Astrocyte (in vitro differentiated cells and primary cell): Measurements from ENCODE around the gene ELAVL3. TPM values are rescaled to one million over a fixed set of nuclear protein-coding genes. Genes with fewer than 3 reads are reported as not detected.

Experiments
- DNase-seq: peaks from one replicate; pipeline ENCODE4 v3.0.0-alpha.2; 2010; ENCODE audit warnings: low read depth
- FAIRE-seq: peaks from 2 replicates; lab custom pipeline; 2011; peaks lifted over from hg19 to GRCh38; lab: Jason Lieb, UNC
- H2AFZ ChIP-seq: 2 replicates; pipeline ENCODE4 v1.6.0; 2012; ENCODE audit warnings: low read depth, low read length, inconsistent platforms
- H3K27ac ChIP-seq: 2 replicates; pipeline ENCODE4 v1.5.1; 2011; ENCODE audit warnings: low read depth, low read length, inconsistent platforms
- H3K27me3 ChIP-seq: 2 replicates; pipeline ENCODE4 v1.6.0; 2011; ENCODE audit warnings: low read length, inconsistent platforms; ENCODE audit not compliant: insufficient read depth
- H3K36me3 ChIP-seq: 2 replicates; pipeline ENCODE4 v1.5.1; 2011; ENCODE audit warnings: low read length, inconsistent platforms; ENCODE audit not compliant: insufficient read depth
- H3K4me1 ChIP-seq: 2 replicates; pipeline ENCODE4 v1.5.1; 2011; ENCODE audit warnings: low read length, inconsistent platforms; ENCODE audit not compliant: insufficient read depth
- H3K4me2 ChIP-seq: 2 replicates; pipeline ENCODE4 v1.6.0; 2012; ENCODE audit warnings: low read length, inconsistent platforms
- H3K4me3 ChIP-seq: 2 replicates; pipeline ENCODE4 v1.5.1; 2011; ENCODE audit warnings: low read depth, mild to moderate bottlenecking, low read length, inconsistent platforms; ENCODE audit not compliant: insufficient read depth
- H3K79me2 ChIP-seq: 2 replicates; pipeline ENCODE4 v1.6.0; 2012; ENCODE audit warnings: mild to moderate bottlenecking, low read length, inconsistent platforms; ENCODE audit not compliant: insufficient read depth
- H3K9ac ChIP-seq: 2 replicates; pipeline ENCODE4 v1.6.0; 2012; ENCODE audit warnings: mild to moderate bottlenecking, low read length, inconsistent platforms
- H3K9me3 ChIP-seq: 2 replicates; pipeline ENCODE4 v1.5.1; 2012; ENCODE audit warnings: low read depth, mild to moderate bottlenecking, low read length, inconsistent platforms; ENCODE audit not compliant: insufficient read depth
- H4K20me1 ChIP-seq: 2 replicates; pipeline ENCODE4 v1.6.0; 2012; ENCODE audit warnings: low read length, inconsistent platforms; ENCODE audit not compliant: insufficient read depth
- H3K27ac Mint-ChIP-seq: one replicate; pipeline ENCODE4 v1.8.0; 2021; ENCODE audit warnings: mild to moderate bottlenecking, mixed read lengths; ENCODE audit not compliant: unreplicated experiment
- H3K27me3 Mint-ChIP-seq: one replicate; pipeline ENCODE4 v1.8.0; 2021; ENCODE audit warnings: low read depth, mixed read lengths; ENCODE audit not compliant: unreplicated experiment
- H3K36me3 Mint-ChIP-seq: one replicate; pipeline ENCODE4 v1.8.0; 2021; ENCODE audit warnings: low read depth, mixed read lengths; ENCODE audit not compliant: unreplicated experiment
- H3K4me1 Mint-ChIP-seq: one replicate; pipeline ENCODE4 v1.8.0; 2021; ENCODE audit warnings: low read depth, mixed read lengths; ENCODE audit not compliant: unreplicated experiment
- H3K4me3 Mint-ChIP-seq: one replicate; pipeline ENCODE4 v1.8.0; 2021; ENCODE audit warnings: mild to moderate bottlenecking, moderate library complexity, mixed read lengths; ENCODE audit not compliant: unreplicated experiment
- H3K9me3 Mint-ChIP-seq: one replicate; pipeline ENCODE4 v1.8.0; 2021; ENCODE audit warnings: mild to moderate bottlenecking, mixed read lengths; ENCODE audit not compliant: unreplicated experiment
- EZH2 ChIP-seq: IDR thresholded peaks from 2 replicates; pipeline ENCODE4 v1.6.1; 2012; ENCODE audit warnings: mild to moderate bottlenecking, low read length, inconsistent platforms; ENCODE audit not compliant: insufficient read depth
- total RNA-seq: library from RNA; stranded (reverse); gene quantifications from 2 replicates; pipeline ENCODE4 v1.2.1, GENCODE V29; 2021
- TF ChIP-seq, protein P1 (sequence below): IDR thresholded peaks from 2 replicates; pipeline ENCODE4 v1.5.1; 2011; ENCODE audit warnings: low read depth, mild to moderate bottlenecking, inconsistent platforms, low read length, moderate library complexity; ENCODE audit not compliant: insufficient read depth

The ELAVL3 gene
- total RNA-seq, 1 donor from 2014 or later: not detected

DNA sequence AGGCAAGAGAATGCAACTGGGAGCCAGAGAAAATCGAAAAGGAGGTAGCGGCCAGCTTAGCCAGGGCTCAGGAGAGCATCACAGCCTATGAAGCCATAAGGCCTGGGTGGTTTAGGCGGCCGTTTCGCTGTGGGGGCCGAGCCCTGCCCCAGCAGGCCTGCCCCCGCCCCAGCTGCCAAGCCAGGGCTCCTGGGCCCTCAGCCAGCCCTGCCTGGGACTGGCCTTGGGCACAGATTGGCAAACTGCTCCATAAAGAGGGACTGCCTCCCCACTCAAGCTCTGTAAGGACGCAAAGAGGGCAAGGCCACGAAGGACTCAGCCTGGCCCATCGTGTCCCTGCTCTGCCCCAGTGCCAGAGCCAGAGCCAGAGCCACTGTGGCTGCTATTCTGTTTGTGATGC, 14.6 kb upstream of the ELAVL3 start:
- no peaks in the 10 kb centered on the region for H3K79me2 ChIP-seq
- no peaks in the 10 kb centered on the region for H3K4me1 ChIP-seq
- H3K27ac ChIP-seq: no peak overlapping the region
- H3K4me3 ChIP-seq: no peak overlapping the region
- H3K9ac ChIP-seq: no peak overlapping the region
- H4K20me1 ChIP-seq: peaks cover 13% of the 10 kb centered on the region
- no peak overlapping the region for H3K4me3 Mint-ChIP-seq
- H3K27me3 Mint-ChIP-seq: no peaks in the 10 kb centered on the region
- H3K9me3 Mint-ChIP-seq: no peaks in the 10 kb centered on the region
- no peak for TF ChIP-seq EZH2
- TF ChIP-seq, protein P1, sequence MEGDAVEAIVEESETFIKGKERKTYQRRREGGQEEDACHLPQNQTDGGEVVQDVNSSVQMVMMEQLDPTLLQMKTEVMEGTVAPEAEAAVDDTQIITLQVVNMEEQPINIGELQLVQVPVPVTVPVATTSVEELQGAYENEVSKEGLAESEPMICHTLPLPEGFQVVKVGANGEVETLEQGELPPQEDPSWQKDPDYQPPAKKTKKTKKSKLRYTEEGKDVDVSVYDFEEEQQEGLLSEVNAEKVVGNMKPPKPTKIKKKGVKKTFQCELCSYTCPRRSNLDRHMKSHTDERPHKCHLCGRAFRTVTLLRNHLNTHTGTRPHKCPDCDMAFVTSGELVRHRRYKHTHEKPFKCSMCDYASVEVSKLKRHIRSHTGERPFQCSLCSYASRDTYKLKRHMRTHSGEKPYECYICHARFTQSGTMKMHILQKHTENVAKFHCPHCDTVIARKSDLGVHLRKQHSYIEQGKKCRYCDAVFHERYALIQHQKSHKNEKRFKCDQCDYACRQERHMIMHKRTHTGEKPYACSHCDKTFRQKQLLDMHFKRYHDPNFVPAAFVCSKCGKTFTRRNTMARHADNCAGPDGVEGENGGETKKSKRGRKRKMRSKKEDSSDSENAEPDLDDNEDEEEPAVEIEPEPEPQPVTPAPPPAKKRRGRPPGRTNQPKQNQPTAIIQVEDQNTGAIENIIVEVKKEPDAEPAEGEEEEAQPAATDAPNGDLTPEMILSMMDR: no peak
- no peaks in the 10 kb centered on the region for H3K27me3 ChIP-seq
- no peaks in the 10 kb centered on the region for H3K36me3 ChIP-seq
- H3K36me3 Mint-ChIP-seq: peaks cover 7% of the 10 kb centered on the region
- no peak overlapping the region for H3K4me2 ChIP-seq
- DNase-seq (no peak), FAIRE-seq (no peak)
- no peaks in the 10 kb centered on the region for H3K9me3 ChIP-seq
- peaks cover 3% of the 10 kb centered on the region for H3K4me1 Mint-ChIP-seq
- no peak overlapping the region for H2AFZ ChIP-seq
- no peak overlapping the region for H3K27ac Mint-ChIP-seq

- no peaks in the 10 kb centered on the region for H3K79me2 ChIP-seq
- H3K36me3 ChIP-seq: no peaks in the 10 kb centered on the region
- no peak overlapping the region for H3K4me2 ChIP-seq
- peaks cover 12% of the 10 kb centered on the region for H4K20me1 ChIP-seq
- no peak overlapping the region for H3K9ac ChIP-seq
- Mint-ChIP-seq H3K27ac (no peak overlapping the region), H3K36me3 (peaks cover 7% of the 10 kb centered on the region), H3K9me3 (no peaks in the 10 kb centered on the region), H3K27me3 (no peaks in the 10 kb centered on the region), H3K4me1 (peaks cover 3% of the 10 kb centered on the region), H3K4me3 (no peak overlapping the region)
- H3K4me1 ChIP-seq: no peaks in the 10 kb centered on the region
- DNase-seq (no peak), FAIRE-seq (no peak)
- no peak overlapping the region for H2AFZ ChIP-seq
- H3K4me3 ChIP-seq: no peak overlapping the region
- no peak overlapping the region for H3K27ac ChIP-seq
- no peaks in the 10 kb centered on the region for H3K9me3 ChIP-seq
- TF ChIP-seq, protein P1: no peak
- TF ChIP-seq EZH2: no peak
- H3K27me3 ChIP-seq: no peaks in the 10 kb centered on the region
Observed at GRCh38 chr19:11494634-11495285, 13.9 kb upstream of the ELAVL3 start.

DNA sequence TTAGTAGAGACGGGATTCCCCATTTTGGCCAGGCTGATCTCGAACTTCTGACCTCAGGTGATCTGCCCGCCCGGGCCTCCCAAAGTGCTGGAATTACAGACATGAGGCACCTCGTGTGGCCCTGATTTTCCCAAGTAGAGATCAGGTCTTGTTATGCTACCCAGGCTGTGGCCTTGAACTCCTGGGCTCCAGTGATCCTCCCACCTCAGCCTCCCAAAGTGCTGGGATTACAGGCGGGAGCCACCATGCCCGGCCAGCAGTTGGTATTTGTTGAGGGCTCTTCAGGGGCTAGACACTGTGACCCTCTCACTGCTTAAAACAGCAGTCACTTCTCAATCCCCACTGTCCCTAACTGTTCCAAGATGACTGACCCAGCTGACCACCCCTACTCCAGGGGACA, 8.5 kb upstream of the ELAVL3 start:
- H3K79me2 ChIP-seq: no peaks in the 10 kb centered on the region
- no peaks in the 10 kb centered on the region for H3K4me1 Mint-ChIP-seq
- H3K36me3 Mint-ChIP-seq: peaks cover 9% of the 10 kb centered on the region
- H3K9me3 Mint-ChIP-seq: no peaks in the 10 kb centered on the region
- H3K4me1 ChIP-seq: no peaks in the 10 kb centered on the region
- no peak overlapping the region for H2AFZ ChIP-seq
- FAIRE-seq (no peak), DNase-seq (no peak)
- no peak overlapping the region for H3K4me3 Mint-ChIP-seq
- H3K4me2 ChIP-seq: no peak overlapping the region
- H3K27me3 Mint-ChIP-seq: no peaks in the 10 kb centered on the region
- no peak overlapping the region for H3K9ac ChIP-seq
- no peaks in the 10 kb centered on the region for H3K36me3 ChIP-seq
- no peaks in the 10 kb centered on the region for H3K9me3 ChIP-seq
- no peaks in the 10 kb centered on the region for H3K27me3 ChIP-seq
- no peak overlapping the region for H3K27ac ChIP-seq
- H3K4me3 ChIP-seq: no peak overlapping the region
- no peak for TF ChIP-seq EZH2
- TF ChIP-seq, protein P1: no peak
- no peaks in the 10 kb centered on the region for H4K20me1 ChIP-seq
- no peak overlapping the region for H3K27ac Mint-ChIP-seq
